CD4-positive, alpha-beta T cell treated with Interleukin-10 for 1 hour (primary cell): Measurements from ENCODE around the gene NUMA1.

ENCODE experiments used
- DNase-seq: peaks from one replicate; pipeline ENCODE4 v3.0.0-alpha.2; 2020

NUMA1 gene

DNA sequence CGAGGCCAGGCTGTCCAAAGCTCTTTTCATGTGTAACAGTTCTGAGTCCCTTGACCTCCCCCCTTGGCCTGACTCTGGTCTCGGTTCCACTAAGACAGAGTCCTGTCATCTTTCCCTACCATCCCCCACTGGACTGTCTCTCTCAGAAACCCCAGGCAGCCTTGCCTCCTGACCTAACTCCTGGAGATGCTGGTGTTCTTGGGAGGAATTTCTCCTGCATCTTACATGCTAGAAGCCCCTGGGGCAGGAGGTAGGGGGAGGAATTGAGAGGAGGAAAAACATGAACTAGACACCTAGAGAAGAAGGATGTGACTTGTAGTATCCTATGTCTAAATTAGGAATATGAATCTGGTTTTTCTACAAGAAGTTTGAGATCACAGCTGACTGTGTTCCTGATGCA, 82.3 kb downstream of the NUMA1 start:
- DNase-seq: no peak

GRCh38 chr11:71997594-71997993, 82.7 kb downstream of the NUMA1 start:
- no peak for DNase-seq

DNA sequence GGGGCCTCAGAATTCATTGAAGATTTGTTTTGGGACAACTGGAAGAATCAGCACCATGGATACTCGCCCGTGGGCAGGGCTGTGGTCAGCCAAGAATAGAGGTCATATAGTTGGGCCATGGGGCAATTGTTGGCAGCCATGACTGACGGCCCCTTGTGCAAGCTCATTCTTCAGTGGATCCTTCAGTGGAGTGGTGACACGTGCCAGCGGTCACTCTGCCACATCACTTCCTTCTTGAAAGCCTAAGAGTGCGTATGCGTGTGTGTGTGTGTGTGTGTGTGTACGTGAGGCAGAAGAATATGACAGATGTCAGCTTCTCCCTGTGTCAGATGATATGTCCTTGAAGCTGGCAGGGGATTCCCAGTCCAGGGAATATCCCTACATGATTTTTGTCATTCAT, 83.4 kb downstream of the NUMA1 start:
- peak; percentile 26 for DNase-seq

DNA sequence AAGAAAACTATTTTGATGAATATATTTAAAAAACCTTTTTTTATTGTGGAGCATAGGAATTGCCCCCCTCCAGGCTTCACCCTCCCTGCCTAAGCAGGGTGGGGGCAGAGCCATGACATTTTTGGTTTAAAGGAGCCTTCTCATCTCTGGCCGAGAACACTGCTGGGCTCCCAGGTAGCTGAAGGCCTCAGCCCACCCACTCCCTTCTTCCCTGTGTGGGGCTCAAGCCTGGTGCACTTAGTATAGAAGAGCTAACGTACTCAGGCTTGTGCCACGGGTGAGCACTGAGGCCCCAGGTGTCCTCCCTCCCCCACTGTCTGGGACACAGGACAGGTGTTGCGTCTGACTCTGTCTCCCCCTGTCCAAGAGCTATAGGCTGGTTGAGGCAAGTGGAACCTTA, 83.8 kb downstream of the NUMA1 start:
- no peak for DNase-seq

DNA sequence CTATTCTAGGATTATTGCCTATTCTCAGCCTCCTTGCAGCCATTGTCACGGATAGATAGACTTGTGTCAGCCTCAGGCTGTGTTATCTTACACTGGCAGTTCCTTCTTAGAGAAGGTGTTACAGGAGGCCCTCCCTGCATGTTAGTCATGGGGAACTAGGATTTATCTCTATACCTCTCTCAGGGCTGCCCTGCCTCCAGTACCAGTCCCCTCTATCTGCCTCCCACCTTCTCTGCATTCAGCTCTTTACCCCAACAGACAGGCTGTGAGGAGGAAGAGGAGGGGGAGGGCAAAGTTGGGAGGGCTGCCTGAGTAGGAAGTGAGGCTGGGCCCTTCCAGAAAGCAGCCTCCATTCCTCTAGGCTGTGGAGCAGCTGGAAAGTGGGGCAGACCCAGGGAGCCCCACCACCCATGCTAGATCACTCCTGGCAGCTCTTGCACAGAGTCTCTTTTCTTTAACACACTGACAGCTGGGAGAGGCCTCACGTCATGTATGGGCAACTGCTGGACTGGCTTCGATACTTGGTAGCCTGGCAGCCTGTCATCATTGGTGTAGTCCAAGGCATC, 84.5 kb downstream of the NUMA1 start:
- DNase-seq: no peak

- DNase-seq: no peak
These were observed 85.6 kb downstream of the NUMA1 start for GRCh38 chr11:71994786-71995185.

DNA sequence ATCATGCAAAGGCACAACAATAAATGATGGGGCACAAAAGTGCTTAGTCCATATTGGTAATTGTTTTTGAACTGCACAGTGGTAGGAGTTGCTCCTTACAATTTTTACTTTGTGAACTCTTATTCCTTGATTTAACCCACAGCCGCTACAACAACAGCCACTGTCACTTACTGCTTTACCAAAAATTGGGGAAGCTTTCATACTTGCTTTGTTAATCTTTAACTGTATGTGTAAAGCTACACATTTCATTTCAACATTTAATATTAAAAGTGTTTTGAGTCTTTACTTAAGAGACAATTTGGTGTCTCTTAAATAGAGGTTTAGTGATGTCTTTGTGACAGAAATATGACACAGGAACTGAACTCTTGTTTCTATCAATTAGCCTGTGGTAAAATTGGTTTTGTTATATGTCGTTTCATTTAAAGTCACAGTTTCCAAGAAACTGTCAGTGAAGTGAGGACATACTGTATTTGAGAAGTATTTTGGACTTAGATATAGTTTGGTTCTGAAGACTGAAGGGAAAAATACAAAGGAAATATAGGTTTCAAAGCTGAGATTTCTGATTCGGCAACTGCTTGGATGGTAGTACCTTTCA, 88.1 kb downstream of the NUMA1 start:
- no peak for DNase-seq

DNA sequence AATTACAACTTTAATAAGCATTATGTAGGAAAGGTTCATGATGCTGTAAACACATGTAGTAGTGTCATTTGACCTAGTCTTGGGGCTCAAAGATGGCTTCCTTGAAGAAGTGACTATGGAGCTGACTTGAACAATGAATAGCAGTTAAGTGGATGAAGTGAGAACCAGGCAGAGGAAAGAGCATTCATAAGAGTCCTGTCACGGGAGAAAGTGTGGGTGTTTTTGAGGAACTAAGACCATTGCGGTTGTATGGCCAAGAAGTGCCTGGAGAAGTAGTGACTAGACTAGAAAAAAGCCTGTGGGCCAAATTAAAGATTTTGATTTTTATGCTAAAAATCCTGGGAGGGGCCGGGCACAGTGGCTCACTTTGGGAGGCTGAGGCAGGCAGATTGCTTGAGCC, 88.8 kb downstream of the NUMA1 start:
- DNase-seq: peak; percentile 7

- DNase-seq: no peak
These were observed 89.6 kb downstream of the NUMA1 start for GRCh38 chr11:71990701-71991100.

DNA sequence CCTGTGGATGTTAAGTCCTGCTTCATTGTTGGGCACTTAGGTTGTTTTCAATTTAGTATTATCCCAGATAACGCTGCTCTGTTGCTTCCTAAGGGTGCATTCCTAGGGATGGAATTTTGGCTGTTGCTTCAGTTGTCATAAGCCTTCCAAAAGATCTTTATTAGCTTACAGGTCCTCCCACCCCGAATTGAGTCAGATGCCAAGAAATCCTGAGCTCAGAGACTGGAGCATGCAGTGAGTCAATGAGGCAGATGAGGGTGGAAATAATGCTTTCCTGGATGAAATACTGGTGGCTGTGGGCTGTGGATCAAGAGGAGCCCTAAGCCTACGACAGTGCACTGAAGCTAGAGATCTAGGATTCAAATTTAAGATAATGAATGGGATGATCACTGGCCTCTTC, 92.3 kb downstream of the NUMA1 start:
- no peak for DNase-seq

DNA sequence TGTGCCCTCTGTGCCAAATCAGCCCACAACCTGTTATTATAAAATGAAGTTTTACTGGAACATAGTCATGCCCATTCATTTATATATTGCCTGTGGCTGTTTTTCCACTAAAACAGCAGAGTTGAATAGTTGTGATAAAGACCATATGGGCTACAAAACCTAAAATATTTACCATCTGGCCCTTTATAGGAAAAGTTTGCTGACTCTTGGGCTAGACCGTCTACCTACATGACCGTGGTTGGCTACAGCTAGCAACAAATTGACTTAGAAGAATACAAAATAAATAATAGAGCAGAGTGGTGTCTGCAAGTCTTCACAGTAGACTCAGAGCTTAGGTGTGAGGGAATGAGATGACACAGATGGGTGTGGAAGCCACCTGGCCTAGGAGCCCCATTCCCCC, 92.8 kb downstream of the NUMA1 start:
- DNase-seq: no peak

GRCh38 chr11:71986131-71986530, 94.2 kb downstream of the NUMA1 start:
- DNase-seq: no peak

GRCh38 chr11:71979602-71980001, 100.7 kb downstream of the NUMA1 start:
- no peak for DNase-seq

- no peak for DNase-seq
These were observed 101.2 kb downstream of the NUMA1 start for GRCh38 chr11:71979094-71979493.

DNA sequence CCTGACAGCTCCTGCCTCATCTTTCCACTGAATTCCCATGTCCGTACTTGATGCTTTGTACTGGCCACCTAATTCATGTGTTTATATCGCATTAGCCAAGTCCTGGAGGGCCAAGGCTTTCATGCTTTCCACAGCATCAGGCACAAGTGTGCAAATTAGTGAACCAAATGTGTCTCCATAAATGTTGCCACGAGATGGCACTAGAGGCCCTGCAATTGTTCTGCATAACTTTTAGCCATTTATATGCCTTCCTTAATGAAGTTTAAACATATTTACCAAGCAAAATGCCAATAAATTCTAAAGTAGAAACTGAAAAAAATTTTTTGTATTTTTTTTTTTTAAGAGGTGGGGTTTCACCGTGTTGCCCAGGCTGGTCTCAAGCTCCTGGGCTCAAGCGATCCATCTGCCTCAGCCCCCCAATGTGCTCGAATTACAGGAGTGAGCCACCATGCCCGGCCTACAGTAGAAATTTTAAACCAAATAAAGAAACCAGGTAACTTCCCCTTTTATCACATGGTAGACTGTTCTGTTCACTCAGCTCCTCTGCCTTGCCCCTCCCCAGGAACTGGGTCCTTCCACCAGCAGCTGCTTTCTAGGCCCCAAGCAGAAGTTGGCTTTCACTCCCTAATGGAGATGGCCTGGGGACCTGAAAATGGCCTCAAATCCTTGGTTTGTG, 102.5 kb downstream of the NUMA1 start:
- peak; percentile 67 for DNase-seq

DNA sequence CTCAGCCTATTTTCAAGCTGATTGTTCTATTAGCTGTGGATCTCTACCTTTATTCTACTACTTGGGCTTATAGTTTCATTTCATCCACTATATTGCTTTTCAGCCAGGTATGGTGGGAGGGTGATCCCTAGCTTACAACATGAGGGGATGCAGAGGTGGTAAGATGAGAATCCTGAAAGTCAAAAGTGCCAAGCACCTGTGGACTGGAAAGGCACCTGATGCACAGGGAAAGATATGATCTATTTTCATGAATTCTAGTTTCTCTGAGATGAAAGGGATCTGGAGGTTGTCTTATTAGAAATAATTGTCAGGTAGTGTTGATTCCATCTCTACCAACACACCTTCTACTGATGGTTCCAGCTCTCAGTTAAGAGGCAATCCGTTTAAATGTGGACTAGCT, 103.3 kb downstream of the NUMA1 start:
- no peak for DNase-seq

GRCh38 chr11:71976551-71976950, 103.8 kb downstream of the NUMA1 start:
- no peak for DNase-seq

DNA sequence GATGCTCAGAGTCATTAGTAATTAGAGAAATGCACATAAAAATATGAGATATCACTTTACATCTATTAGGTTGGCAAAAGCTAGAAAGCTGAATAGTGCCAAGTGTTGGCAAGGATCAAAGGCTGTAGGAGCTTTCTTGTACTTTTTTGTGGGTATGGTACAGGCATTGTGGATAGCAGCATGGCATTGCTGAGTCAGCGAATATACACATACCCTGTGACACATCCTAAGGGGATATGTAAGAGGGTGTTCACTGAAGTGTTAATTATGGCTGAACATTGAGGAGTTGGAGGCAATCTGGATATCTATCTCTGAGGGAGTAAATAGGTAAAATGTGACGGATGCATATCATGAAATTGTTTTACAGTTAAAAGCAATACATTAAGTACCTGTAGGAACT, 108.7 kb downstream of the NUMA1 start:
- DNase-seq: no peak

DNA sequence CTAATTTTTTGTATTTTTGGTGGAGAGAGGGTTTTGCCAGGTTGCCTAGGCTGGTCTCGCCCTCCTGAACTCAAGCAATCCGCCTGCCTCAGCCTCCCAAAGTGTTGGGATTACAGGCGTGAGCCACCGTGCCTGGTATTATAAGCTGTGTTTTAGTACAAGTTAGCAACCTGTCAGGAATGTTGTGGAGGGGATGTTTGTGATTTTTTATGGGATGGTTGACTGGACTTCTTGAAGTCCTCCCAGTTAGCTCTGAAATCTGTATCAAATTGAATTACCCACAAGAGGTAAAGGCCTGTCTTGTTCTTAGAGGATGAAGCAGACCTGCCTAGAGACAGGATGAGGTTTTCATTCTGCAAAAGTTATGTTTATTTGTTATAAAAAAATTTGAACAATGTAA, 115.7 kb downstream of the NUMA1 start:
- DNase-seq: no peak

DNA sequence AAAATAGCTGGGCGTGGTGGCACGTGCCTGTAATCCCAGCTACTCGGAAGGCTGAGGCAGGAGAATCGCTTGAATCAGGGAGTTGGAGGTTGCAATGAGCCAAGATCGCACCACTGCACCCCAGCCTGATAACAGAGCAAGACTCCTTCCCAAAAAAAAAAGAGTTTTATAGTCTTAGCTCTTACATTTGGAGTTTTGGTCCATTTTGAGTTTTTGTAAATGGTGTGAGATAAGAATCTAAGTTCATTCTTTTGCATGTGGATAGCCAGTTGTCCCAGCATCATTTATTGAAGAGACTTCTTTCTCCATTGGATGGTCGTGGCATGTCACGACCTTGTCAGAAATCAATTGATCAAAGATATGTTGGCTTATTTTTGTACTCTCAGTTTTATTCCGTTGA, 116.9 kb downstream of the NUMA1 start:
- no peak for DNase-seq

DNA sequence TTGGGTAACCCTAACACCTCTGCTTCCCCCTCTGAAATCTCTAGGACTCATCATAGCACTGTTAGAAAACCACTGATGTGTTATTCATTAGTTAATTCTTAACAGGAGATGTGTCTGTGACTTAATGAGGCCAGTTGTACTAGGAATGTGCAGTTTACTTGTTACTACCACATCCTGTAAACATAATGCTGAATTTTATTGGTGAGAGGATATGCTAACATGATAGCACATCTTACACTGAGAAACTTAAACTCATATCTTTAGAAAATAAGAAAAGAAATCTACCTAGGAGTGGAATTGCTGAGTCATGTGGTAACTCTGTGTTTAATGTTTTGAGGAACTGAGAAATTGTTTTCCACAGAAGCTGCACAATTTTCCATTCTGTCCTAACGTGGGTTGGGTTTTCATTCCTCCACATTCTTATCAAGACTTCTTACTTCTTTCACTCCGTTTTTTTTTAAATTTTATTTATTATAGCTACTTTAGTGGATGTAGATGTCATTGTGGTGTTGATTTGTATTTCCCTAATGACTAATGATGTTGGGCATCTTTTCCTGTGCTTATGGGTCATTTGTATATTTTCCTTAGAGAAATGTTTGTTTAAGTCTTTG, 117.8 kb downstream of the NUMA1 start:
- no peak for DNase-seq

DNA sequence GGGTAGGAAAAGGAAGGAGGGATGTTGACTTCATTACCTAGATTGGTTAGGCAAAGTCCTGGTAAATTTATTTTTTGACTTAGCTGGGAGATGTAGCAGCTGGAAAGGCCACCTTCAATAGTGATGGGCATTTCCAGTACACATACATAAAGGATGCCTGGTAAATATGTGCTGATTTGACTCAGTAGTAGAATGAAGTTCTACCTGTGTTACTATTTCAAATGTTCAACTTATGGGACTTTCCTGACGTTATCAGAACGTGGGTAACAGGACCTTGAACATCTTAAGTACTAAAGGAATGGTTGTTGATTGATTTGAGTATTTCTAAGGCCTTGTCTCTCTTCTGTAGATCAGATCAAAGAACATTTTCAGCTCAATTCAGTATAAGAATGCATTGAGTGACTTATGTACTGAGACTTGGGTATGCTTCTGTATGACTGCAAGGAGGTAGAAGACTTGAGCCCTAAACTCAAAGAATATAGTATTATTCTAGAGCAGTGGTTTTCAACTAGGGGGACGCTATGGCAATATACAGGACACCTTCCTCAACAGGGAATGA, 124.4 kb downstream of the NUMA1 start:
- no peak for DNase-seq
